Measurements from ENCODE around the gene TCHHL1.

The TCHHL1 gene

DNA sequence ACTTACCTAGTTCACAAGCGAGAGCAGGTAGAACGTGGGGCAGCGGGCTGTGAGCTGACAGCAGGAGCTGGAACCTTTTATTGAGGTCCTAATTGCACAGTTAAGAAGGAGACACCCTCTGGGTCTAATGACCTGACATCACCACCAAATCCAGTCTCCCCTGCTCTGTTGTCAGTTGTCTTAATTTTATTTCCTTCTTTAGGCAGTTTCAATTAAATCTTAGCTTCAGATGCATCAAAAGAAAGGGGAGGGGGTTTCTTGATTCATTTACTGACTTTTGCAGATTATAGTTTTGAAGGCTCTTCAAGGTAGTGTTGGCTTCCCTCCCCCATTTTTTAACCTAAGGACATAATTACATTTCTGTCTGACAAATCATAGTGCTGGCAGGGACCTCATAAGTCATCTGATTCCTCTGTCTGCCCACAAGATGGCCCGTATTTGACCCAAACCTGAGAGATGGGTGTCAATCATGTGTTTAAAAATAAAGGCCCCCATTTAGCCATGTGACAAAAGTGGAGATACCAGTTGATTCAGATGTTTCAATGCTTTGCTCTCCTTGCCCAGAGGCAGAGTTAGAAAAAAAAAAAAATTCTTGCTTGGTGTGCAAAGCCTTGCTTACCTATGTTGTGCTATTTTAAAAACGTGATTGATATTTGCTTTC lies at the start of gene TCHHL1:
Gene TCHHL1 (minus strand): TSS at position 51 of the 661 bp plus-strand sequence. CDS start 921 bp downstream, outside the sequence.
- DNase-seq (ENCODE audit: low spot score), result no peak
- TF ChIP-seq, protein P1, sequence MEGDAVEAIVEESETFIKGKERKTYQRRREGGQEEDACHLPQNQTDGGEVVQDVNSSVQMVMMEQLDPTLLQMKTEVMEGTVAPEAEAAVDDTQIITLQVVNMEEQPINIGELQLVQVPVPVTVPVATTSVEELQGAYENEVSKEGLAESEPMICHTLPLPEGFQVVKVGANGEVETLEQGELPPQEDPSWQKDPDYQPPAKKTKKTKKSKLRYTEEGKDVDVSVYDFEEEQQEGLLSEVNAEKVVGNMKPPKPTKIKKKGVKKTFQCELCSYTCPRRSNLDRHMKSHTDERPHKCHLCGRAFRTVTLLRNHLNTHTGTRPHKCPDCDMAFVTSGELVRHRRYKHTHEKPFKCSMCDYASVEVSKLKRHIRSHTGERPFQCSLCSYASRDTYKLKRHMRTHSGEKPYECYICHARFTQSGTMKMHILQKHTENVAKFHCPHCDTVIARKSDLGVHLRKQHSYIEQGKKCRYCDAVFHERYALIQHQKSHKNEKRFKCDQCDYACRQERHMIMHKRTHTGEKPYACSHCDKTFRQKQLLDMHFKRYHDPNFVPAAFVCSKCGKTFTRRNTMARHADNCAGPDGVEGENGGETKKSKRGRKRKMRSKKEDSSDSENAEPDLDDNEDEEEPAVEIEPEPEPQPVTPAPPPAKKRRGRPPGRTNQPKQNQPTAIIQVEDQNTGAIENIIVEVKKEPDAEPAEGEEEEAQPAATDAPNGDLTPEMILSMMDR (IDR thresholded peaks at IDR 0.05; ENCODE audit: extremely low read depth, missing control alignments), result no peak

DNA sequence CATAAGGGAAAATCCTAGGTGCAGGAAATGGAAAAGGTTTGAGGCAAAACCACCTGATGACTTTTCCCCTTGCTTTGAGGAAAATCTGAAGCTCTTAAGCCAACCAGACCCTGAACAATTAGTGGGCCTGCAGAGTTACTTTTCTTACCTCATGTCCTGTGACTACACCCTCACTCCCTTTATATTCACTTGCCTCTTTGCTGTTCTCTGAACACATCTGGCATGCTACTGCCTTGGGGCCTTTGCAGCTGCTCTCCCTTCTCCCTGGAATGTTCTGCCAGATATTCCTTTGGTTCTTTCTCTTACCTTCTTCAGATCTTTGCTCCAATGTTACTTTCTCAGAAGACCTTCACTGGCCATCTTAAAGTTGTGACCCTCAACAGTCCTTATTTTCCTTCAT lies 48.4 kb upstream of the TCHHL1 start:
- DNase-seq (ENCODE audit: low spot score), result no peak
- TF ChIP-seq, protein P1 (IDR thresholded peaks at IDR 0.05; ENCODE audit: extremely low read depth, missing control alignments), result no peak

DNA sequence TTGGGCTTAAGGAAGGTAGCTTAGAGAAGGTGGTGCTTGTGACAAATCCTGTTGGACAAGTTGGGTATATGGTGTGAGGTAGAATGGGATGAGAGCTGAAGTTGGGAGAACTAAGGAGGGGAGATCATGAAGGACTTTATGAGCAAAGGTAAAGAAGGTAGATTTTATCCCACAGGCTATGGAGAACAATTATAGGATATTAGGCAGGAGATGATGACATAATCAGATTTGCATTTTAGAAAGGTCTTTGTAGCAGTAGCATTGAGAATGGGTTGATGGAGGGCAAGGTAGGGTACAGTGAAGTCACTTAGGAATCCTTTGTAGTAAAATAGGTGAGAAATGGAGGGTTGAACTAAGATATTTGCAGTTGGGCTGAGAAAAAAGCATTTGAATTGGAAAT lies 41.3 kb upstream of the TCHHL1 start:
- no peak for DNase-seq (ENCODE audit: low spot score)
- TF ChIP-seq, protein P1 (IDR thresholded peaks at IDR 0.05; ENCODE audit: extremely low read depth, missing control alignments), result no peak

DNA sequence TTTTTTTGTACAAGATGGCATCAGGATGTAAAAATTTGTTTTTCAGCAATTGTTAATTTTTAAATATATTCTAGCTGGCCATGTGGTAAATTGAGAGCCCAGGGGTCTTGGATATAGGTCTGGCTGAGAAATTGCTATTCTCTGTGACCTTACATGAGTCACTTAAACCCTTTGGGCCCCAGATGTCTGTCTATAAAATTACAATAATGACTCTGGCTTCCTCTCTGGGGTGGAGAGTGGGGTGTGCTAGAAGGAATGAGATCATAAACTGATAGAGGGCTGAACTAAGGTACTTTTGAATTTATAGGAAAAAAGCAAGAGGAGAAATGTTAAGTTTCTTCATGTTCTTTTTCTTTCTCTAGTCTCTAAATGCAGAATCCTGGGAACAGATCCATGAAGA lies 38.8 kb upstream of the TCHHL1 start:
- DNase-seq (ENCODE audit: low spot score), result no peak
- TF ChIP-seq, protein P1 (IDR thresholded peaks at IDR 0.05; ENCODE audit: extremely low read depth, missing control alignments), result no peak

DNA sequence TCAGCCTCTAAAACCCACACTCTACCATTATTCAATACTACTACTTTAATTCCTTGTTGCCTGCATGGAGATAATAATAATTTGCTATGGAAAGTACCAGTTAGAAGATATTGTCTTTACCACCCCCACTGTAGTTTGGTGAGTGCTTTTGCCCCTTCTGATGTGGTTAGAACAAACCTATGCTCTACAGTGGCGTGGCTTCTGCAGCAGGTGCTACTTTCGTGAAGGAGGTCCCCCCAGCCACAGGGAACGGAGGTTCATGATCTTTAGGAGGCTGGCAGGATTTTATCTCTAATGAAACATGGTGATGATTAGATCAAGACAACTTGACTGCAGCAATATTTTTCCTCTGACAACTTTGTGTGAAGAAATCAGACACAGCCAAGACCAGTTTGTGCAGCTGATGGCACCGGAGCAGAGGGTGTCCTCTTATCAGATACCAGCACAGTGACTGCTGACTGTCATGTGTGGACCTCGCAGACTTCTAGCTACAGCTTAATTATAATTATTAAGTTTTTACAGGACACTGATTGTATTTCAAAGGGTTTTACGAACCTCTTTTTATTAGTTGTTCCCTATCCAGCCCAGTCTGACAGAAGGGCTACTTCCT lies 37.1 kb upstream of the TCHHL1 start:
- TF ChIP-seq, protein P1 (IDR thresholded peaks at IDR 0.05; ENCODE audit: extremely low read depth, missing control alignments), result no peak
- no peak for DNase-seq (ENCODE audit: low spot score)

DNA sequence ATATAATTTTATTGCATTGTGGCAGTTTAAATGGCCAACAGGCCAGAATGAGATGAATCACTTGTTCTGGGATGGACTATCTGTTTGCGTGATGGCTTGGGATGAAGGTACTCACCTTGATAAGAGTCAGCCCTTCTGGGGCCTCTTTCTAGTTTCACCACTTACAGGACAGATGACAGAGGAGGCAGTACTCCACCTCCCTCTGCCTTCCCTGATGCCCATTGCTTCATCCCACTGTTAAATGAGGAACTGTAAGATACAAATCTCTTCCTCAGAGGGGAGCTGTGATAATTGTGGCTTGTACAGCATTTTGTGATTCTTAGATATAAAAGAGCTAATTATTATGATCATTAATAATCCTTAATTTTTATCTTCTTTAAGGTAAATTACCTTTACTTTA lies 30.1 kb upstream of the TCHHL1 start:
- no peak for DNase-seq (ENCODE audit: low spot score)
- TF ChIP-seq, protein P1 (IDR thresholded peaks at IDR 0.05; ENCODE audit: extremely low read depth, missing control alignments), result no peak

DNA sequence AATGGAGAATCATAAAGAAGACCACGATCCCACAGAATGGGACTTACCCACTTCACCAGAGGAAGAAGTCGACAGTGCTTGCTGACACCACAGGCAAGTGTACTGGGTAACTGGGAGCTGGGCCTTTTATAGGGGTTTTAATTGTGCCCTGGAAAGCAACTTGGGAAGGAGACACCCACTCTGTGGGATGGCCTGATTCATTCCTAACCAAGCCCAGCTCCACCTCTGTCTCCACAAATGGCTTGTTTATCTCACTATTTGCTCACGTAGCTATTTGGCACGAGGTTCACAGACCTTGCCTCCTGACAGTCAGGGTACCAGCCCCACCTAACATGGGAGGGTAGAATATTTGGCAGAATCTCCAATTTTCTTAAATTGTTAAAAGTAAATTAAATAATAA lies 26.5 kb upstream of the TCHHL1 start, which contains the start of gene TCHH:
Gene TCHH (minus strand): TSS at position 101 of the 400 bp plus-strand sequence. CDS start 1,364 bp downstream, outside the sequence.
- TF ChIP-seq, protein P1 (IDR thresholded peaks at IDR 0.05; ENCODE audit: extremely low read depth, missing control alignments), result no peak
- no peak for DNase-seq (ENCODE audit: low spot score)

Data from GM20000 (cell line).